GM12875 (cell line): ENCODE results near the gene AURKB.
"Not testable (repeated sequence)": the region's sequence is repeated elsewhere in the genome, so short reads cannot be mapped to it uniquely, and the experiment has no call there.

Source experiments
- H3K4me3 ChIP-seq: one replicate; pipeline ENCODE4 v1.5.1; 2011; ENCODE audit warnings: low read depth, low read length, control low read depth
- CTCF ChIP-seq: IDR thresholded peaks from 2 replicates; pipeline ENCODE4 v1.5.1; 2011; ENCODE audit warnings: low read depth, mild to moderate bottlenecking, control low read depth, inconsistent platforms, low read length, moderate library complexity, borderline replicate concordance; ENCODE audit not compliant: insufficient read depth

Gene AURKB

GRCh38 chr17:8223356-8224126, 13.2 kb upstream of the AURKB start:
- TF ChIP-seq CTCF = peak; percentile 28; the same call in 1 of the 2 replicates
- H3K4me3 ChIP-seq = peak overlapping the region; percentile 66

- peak overlapping the region; percentile 66 for H3K4me3 ChIP-seq
- no peak for TF ChIP-seq CTCF
Observed at GRCh38 chr17:8222630-8223355, 12.4 kb upstream of the AURKB start.

- peak overlapping the region; percentile 66 for H3K4me3 ChIP-seq
- TF ChIP-seq CTCF = no peak
Observed at GRCh38 chr17:8222380-8222629, 11.9 kb upstream of the AURKB start.

- peak overlapping the region; percentile 66 for H3K4me3 ChIP-seq
- TF ChIP-seq CTCF = no peak
Observed at GRCh38 chr17:8221663-8222379, 11.4 kb upstream of the AURKB start.

GRCh38 chr17:8220783-8221662, 10.6 kb upstream of the AURKB start:
- H3K4me3 ChIP-seq = peak overlapping the region; percentile 59
- no peak for TF ChIP-seq CTCF

- not testable (repeated sequence) for H3K4me3 ChIP-seq
Observed at GRCh38 chr17:8214000-8214399, 3.6 kb upstream of the AURKB start.
